H1 (cell line): ENCODE measurements around the gene PRICKLE2. TPM values are rescaled to one million over a fixed set of nuclear protein-coding genes. Genes with fewer than 3 reads are reported as not detected.

Experiments used
- polyA plus RNA-seq, 7 experiments: library from polyadenylated mRNA; depleted of rRNA in 3 of 7; stranded (reverse) in 5 of 7; unstranded in 2 of 7; fragments of >200 nt in 5 of 7; fragments of 200-250 nt in 2 of 7; gene quantifications; 1 replicate in 5 of 7; 2 replicates in 1 of 7; 4 replicates in 1 of 7; pipeline versions ENCODE4 v1.2.1 to v1.2.3, GENCODE V29; 2011 to 2013; ENCODE audit warnings: missing spikeins in 2 of 7, mixed read lengths in 2 of 7
- total RNA-seq: library from RNA; stranded (reverse); fragmentation: NEBNext Ultra II Directional; extraction: Animal tissue kit (Norgen Biotek cat#: 25700); gene quantifications from 2 replicates; pipeline ENCODE4 v1.2.1, GENCODE V29; 2021
- TF ChIP-seq, protein P1 (sequence below): fragments of 300-600 bp; sonication (generic); IDR thresholded peaks from 2 replicates; pipeline ENCODE4 v1.7.1; 2012; ENCODE audit warnings: low read length, moderate library complexity, mild to moderate bottlenecking, inconsistent platforms; ENCODE audit not compliant: insufficient replicate concordance

PRICKLE2 gene
- total and polyA plus RNA-seq, 2 of the 8 experiments (the other 6 are each of a cell fraction or from before 2014, with no cell fraction given) = 2.9 to 8.0 TPM

DNA sequence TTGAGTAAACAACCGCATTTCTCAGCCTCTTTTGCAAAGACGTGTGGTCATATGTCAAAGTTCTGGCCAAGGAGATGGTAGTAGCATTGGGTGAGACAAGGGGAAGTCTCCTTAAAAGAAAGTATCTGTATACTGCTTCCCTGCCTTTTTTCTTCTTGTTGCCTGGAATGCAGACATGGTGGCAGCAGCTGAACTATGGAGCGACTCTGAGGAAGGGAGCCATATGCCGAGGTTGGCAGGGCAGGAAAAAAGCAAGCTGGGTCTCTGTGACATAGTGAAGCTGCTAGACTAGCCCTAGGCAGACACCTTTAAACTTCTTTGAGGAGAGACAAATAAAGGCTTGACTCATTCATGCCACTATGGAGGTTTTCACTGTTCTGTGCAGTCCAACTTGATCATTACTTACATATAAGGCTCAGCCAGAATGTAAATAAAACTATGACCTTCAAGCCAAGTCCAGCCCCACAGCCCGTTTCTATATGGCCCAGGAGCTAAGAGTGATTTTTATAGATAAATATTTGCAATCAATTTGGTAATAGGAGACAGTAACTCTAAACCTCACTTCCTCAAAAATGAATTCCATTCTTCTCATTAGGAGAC lies 30.6 kb upstream of the PRICKLE2 start (continued):
- TF ChIP-seq, protein P1, sequence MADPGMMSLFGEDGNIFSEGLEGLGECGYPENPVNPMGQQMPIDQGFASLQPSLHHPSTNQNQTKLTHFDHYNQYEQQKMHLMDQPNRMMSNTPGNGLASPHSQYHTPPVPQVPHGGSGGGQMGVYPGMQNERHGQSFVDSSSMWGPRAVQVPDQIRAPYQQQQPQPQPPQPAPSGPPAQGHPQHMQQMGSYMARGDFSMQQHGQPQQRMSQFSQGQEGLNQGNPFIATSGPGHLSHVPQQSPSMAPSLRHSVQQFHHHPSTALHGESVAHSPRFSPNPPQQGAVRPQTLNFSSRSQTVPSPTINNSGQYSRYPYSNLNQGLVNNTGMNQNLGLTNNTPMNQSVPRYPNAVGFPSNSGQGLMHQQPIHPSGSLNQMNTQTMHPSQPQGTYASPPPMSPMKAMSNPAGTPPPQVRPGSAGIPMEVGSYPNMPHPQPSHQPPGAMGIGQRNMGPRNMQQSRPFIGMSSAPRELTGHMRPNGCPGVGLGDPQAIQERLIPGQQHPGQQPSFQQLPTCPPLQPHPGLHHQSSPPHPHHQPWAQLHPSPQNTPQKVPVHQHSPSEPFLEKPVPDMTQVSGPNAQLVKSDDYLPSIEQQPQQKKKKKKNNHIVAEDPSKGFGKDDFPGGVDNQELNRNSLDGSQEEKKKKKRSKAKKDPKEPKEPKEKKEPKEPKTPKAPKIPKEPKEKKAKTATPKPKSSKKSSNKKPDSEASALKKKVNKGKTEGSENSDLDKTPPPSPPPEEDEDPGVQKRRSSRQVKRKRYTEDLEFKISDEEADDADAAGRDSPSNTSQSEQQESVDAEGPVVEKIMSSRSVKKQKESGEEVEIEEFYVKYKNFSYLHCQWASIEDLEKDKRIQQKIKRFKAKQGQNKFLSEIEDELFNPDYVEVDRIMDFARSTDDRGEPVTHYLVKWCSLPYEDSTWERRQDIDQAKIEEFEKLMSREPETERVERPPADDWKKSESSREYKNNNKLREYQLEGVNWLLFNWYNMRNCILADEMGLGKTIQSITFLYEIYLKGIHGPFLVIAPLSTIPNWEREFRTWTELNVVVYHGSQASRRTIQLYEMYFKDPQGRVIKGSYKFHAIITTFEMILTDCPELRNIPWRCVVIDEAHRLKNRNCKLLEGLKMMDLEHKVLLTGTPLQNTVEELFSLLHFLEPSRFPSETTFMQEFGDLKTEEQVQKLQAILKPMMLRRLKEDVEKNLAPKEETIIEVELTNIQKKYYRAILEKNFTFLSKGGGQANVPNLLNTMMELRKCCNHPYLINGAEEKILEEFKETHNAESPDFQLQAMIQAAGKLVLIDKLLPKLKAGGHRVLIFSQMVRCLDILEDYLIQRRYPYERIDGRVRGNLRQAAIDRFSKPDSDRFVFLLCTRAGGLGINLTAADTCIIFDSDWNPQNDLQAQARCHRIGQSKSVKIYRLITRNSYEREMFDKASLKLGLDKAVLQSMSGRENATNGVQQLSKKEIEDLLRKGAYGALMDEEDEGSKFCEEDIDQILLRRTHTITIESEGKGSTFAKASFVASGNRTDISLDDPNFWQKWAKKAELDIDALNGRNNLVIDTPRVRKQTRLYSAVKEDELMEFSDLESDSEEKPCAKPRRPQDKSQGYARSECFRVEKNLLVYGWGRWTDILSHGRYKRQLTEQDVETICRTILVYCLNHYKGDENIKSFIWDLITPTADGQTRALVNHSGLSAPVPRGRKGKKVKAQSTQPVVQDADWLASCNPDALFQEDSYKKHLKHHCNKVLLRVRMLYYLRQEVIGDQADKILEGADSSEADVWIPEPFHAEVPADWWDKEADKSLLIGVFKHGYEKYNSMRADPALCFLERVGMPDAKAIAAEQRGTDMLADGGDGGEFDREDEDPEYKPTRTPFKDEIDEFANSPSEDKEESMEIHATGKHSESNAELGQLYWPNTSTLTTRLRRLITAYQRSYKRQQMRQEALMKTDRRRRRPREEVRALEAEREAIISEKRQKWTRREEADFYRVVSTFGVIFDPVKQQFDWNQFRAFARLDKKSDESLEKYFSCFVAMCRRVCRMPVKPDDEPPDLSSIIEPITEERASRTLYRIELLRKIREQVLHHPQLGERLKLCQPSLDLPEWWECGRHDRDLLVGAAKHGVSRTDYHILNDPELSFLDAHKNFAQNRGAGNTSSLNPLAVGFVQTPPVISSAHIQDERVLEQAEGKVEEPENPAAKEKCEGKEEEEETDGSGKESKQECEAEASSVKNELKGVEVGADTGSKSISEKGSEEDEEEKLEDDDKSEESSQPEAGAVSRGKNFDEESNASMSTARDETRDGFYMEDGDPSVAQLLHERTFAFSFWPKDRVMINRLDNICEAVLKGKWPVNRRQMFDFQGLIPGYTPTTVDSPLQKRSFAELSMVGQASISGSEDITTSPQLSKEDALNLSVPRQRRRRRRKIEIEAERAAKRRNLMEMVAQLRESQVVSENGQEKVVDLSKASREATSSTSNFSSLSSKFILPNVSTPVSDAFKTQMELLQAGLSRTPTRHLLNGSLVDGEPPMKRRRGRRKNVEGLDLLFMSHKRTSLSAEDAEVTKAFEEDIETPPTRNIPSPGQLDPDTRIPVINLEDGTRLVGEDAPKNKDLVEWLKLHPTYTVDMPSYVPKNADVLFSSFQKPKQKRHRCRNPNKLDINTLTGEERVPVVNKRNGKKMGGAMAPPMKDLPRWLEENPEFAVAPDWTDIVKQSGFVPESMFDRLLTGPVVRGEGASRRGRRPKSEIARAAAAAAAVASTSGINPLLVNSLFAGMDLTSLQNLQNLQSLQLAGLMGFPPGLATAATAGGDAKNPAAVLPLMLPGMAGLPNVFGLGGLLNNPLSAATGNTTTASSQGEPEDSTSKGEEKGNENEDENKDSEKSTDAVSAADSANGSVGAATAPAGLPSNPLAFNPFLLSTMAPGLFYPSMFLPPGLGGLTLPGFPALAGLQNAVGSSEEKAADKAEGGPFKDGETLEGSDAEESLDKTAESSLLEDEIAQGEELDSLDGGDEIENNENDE = no peak
